Right atrium auricular region (tissue), 2 donors: Measurements from ENCODE around the gene COL28A1. TPM values are rescaled to one million over a fixed set of nuclear protein-coding genes. Genes with fewer than 3 reads are reported as not detected.

Experiments used
- DNase-seq: peaks from one replicate; pipeline ENCODE4 v3.0.0-alpha.2; 2019; ENCODE audit warnings: low spot score
- H3K27ac ChIP-seq, 2 donors: fragments of 200-600 bp; sonication (generic); 1 replicate in 1 of 2; 2 replicates in 1 of 2; pipeline ENCODE4 v1.5.1; 2016 to 2019
- H3K27me3 ChIP-seq, 2 donors: fragments of 200-600 bp; sonication (generic); one replicate each; pipeline versions ENCODE4 v1.5.1 to v1.6.0; 2017 to 2019
- H3K36me3 ChIP-seq: fragments of 200-600 bp; sonication (generic); one replicate; pipeline ENCODE4 v1.5.1; 2016
- H3K4me1 ChIP-seq, 2 donors: fragments of 200-600 bp; sonication (generic); one replicate each; pipeline versions ENCODE4 v1.5.1 to v1.6.0; 2017 to 2019
- H3K4me3 ChIP-seq, 2 donors: fragments of 200-600 bp; sonication (generic); 1 replicate in 1 of 2; 2 replicates in 1 of 2; pipeline ENCODE4 v1.5.1; 2017 to 2019; ENCODE audit warnings: mild to moderate bottlenecking in 1 of 2, moderate library complexity in 1 of 2
- H3K9me3 ChIP-seq, 2 donors: fragments of 200-600 bp; sonication (generic); one replicate each; pipeline ENCODE4 v1.5.1; 2019
- CTCF ChIP-seq, 2 donors: fragments of 200-600 bp; sonication (generic); IDR thresholded peaks; one replicate each; pipeline ENCODE4 v1.5.1; 2019; ENCODE audit warnings: antibody characterized with exemption in 2 of 2
- total RNA-seq, 2 donors: library from RNA; depleted of rRNA; stranded (reverse); fragments of >200 nt; gene quantifications; one replicate each; pipeline ENCODE4 v1.1.0, GENCODE V29; 2016

Gene COL28A1
- total RNA-seq, 2 donors from 2014 or later = 1.5 to 2.3 TPM

- Histone ChIP-seq H3K4me3 (no peak overlapping the region), H3K27ac (no peak overlapping the region), H3K9me3 (no peaks in the 10 kb centered on the region), H3K27me3 (no peaks in the 10 kb centered on the region), H3K36me3 (no peaks in the 10 kb centered on the region), H3K4me1 (no peaks in the 10 kb centered on the region)
- no peak for DNase-seq
- TF ChIP-seq CTCF (IDR thresholded peaks at IDR 0.05) = no peak
Measured at GRCh38 chr7:7435978-7436377, 99.7 kb downstream of the COL28A1 start.

- DNase-seq = no peak
- Histone ChIP-seq H3K36me3 (no peaks in the 10 kb centered on the region), H3K4me3 (no peak overlapping the region), H3K27ac (no peak overlapping the region), H3K9me3 (no peaks in the 10 kb centered on the region), H3K27me3 (no peaks in the 10 kb centered on the region), H3K4me1 (no peaks in the 10 kb centered on the region)
- no peak for TF ChIP-seq CTCF (IDR thresholded peaks at IDR 0.05)
Measured at GRCh38 chr7:7434329-7434728, 101.3 kb downstream of the COL28A1 start.

GRCh38 chr7:7433811-7434210 is 101.9 kb downstream of the COL28A1 start:
- Histone ChIP-seq H3K9me3 (no peaks in the 10 kb centered on the region), H3K27me3 (no peaks in the 10 kb centered on the region), H3K36me3 (no peaks in the 10 kb centered on the region), H3K27ac (no peak overlapping the region), H3K4me3 (no peak overlapping the region), H3K4me1 (no peaks in the 10 kb centered on the region)
- TF ChIP-seq CTCF (IDR thresholded peaks at IDR 0.05) = no peak
- DNase-seq = no peak

- no peaks in the 10 kb centered on the region for H3K9me3 ChIP-seq
Measured at GRCh38 chr7:7432979-7433378, 102.7 kb downstream of the COL28A1 start.

GRCh38 chr7:7428806-7429205 is 106.9 kb downstream of the COL28A1 start:
- H3K9me3 ChIP-seq = no peaks in the 10 kb centered on the region
- H3K4me1 ChIP-seq = peaks cover 0 to 4% of the 10 kb centered on the region in 2 donors
- no peak overlapping the region for H3K27ac ChIP-seq
- no peak for DNase-seq
- TF ChIP-seq CTCF (IDR thresholded peaks at IDR 0.05) = no peak
- H3K4me3 ChIP-seq = no peak overlapping the region
- H3K27me3 ChIP-seq = no peaks in the 10 kb centered on the region
- no peaks in the 10 kb centered on the region for H3K36me3 ChIP-seq

More at GRCh38 chr7:7432979-7433378, 102.7 kb downstream of the COL28A1 start:
- no peak for TF ChIP-seq CTCF (IDR thresholded peaks at IDR 0.05)
- Histone ChIP-seq H3K36me3 (no peaks in the 10 kb centered on the region), H3K27me3 (no peaks in the 10 kb centered on the region), H3K27ac (no peak overlapping the region), H3K4me1 (no peaks in the 10 kb centered on the region), H3K4me3 (no peak overlapping the region)
- DNase-seq = no peak

- Histone ChIP-seq H3K27ac (no peak overlapping the region), H3K4me1 (peaks cover 0 to 4% of the 10 kb centered on the region in 2 donors), H3K27me3 (no peaks in the 10 kb centered on the region), H3K4me3 (no peak overlapping the region), H3K36me3 (no peaks in the 10 kb centered on the region), H3K9me3 (no peaks in the 10 kb centered on the region)
- TF ChIP-seq CTCF (IDR thresholded peaks at IDR 0.05) = no peak
- no peak for DNase-seq
Measured at GRCh38 chr7:7427363-7427762, 108.3 kb downstream of the COL28A1 start.
